DND-41 (cell line): ENCODE results near the gene ADARB2.
"Not testable (repeated sequence)": the region's sequence is repeated elsewhere in the genome, so short reads cannot be mapped to it uniquely, and the experiment has no call there.

Source experiments
- ATAC-seq: fragments of 200-7000 bp; cut with Tn5 transposase; 3 replicates; pipeline ENCODE4 v1.9.1; 2021; ENCODE audit warnings: low read depth; ENCODE audit not compliant: insufficient read depth
- DNase-seq: peaks from one replicate; pipeline ENCODE4 v3.0.0-alpha.2; 2020
- H2AFZ ChIP-seq: 2 replicates; pipeline ENCODE4 v1.6.0; 2012; ENCODE audit warnings: low read depth, low read length
- H3K27ac ChIP-seq: 2 replicates; pipeline ENCODE4 v1.5.1; 2012; ENCODE audit warnings: low read length, inconsistent platforms
- H3K27me3 ChIP-seq: fragments of 200-600 bp; sonication (generic); 2 replicates; pipeline ENCODE4 v1.6.0; 2012; ENCODE audit warnings: low read length, mild to moderate bottlenecking, inconsistent platforms; ENCODE audit not compliant: insufficient read depth, poor library complexity
- H3K36me3 ChIP-seq: 2 replicates; pipeline ENCODE4 v1.5.1; 2012; ENCODE audit warnings: low read length, inconsistent platforms; ENCODE audit not compliant: insufficient read depth
- H3K4me1 ChIP-seq: 2 replicates; pipeline ENCODE4 v1.5.1; 2012; ENCODE audit warnings: mild to moderate bottlenecking, low read length; ENCODE audit not compliant: insufficient read depth
- H3K4me2 ChIP-seq: 2 replicates; pipeline ENCODE4 v1.6.0; 2012; ENCODE audit warnings: mild to moderate bottlenecking, moderate library complexity, low read length, inconsistent platforms; ENCODE audit not compliant: insufficient read depth
- H3K4me3 ChIP-seq, 2 experiments: fragments of 200-600 bp in 1 of 2; shearing (Covaris generic) in 1 of 2; 2 replicates each; pipeline ENCODE4 v1.5.1; 2012 to 2016; ENCODE audit warnings: inconsistent platforms in 2 of 2, low read length in 2 of 2, mild to moderate bottlenecking in 2 of 2, low read depth in 1 of 2, moderate library complexity in 1 of 2
- H3K79me2 ChIP-seq: 2 replicates; pipeline ENCODE4 v1.6.0; 2012; ENCODE audit warnings: low read length, inconsistent platforms; ENCODE audit not compliant: insufficient read depth
- H3K9ac ChIP-seq: 2 replicates; pipeline ENCODE4 v1.6.0; 2012; ENCODE audit warnings: low read depth, mild to moderate bottlenecking, inconsistent platforms, low read length, moderate library complexity
- H3K9me3 ChIP-seq: 2 replicates; pipeline ENCODE4 v1.5.1; 2012; ENCODE audit warnings: low read length, moderate library complexity, mild to moderate bottlenecking, inconsistent platforms; ENCODE audit not compliant: insufficient read depth, severe bottlenecking
- H4K20me1 ChIP-seq: 2 replicates; pipeline ENCODE4 v1.6.0; 2012; ENCODE audit warnings: low read length; ENCODE audit not compliant: insufficient read depth
- CTCF ChIP-seq: IDR thresholded peaks from 2 replicates; pipeline ENCODE4 v1.5.1; 2012; ENCODE audit warnings: borderline replicate concordance, low read length, moderate library complexity, mild to moderate bottlenecking; ENCODE audit not compliant: poor library complexity, severe bottlenecking; ENCODE audit errors: extremely low read depth
- EZH2 ChIP-seq: IDR thresholded peaks from 3 replicates; pipeline ENCODE4 v1.6.1; 2012; ENCODE audit warnings: borderline replicate concordance, low read depth, mild to moderate bottlenecking, moderate library complexity, low read length, inconsistent platforms; ENCODE audit not compliant: severe bottlenecking

ADARB2 gene

GRCh38 chr10:1163204-1163660 is 574.1 kb downstream of the ADARB2 start:
- Histone ChIP-seq H3K36me3 (no peaks in the 10 kb centered on the region), H3K9me3 (no peaks in the 10 kb centered on the region), H3K79me2 (no peaks in the 10 kb centered on the region), H3K4me1 (no peaks in the 10 kb centered on the region), H3K27me3 (no peaks in the 10 kb centered on the region), H3K4me2 (no peak overlapping the region), H4K20me1 (no peaks in the 10 kb centered on the region), H3K9ac (no peak overlapping the region), H3K27ac (no peak overlapping the region), H2AFZ (no peak overlapping the region), H3K4me3 (no peak overlapping the region)
- DNase-seq (no peak), ATAC-seq (no peak)
- TF ChIP-seq CTCF: no peak
- no peak for TF ChIP-seq EZH2

GRCh38 chr10:1162481-1163203 is 574.7 kb downstream of the ADARB2 start:
- H3K79me2 ChIP-seq: no peaks in the 10 kb centered on the region
- ATAC-seq: no peak
- no peak overlapping the region for H3K4me3 ChIP-seq
- H3K4me1 ChIP-seq: no peaks in the 10 kb centered on the region
- H3K4me2 ChIP-seq: no peak overlapping the region
- TF ChIP-seq EZH2: no peak
- TF ChIP-seq CTCF: no peak
- no peaks in the 10 kb centered on the region for H3K36me3 ChIP-seq
- no peak for DNase-seq
- H3K27ac ChIP-seq: no peak overlapping the region
- no peaks in the 10 kb centered on the region for H3K9me3 ChIP-seq
- no peaks in the 10 kb centered on the region for H4K20me1 ChIP-seq
- no peak overlapping the region for H2AFZ ChIP-seq
- no peak overlapping the region for H3K9ac ChIP-seq
- no peaks in the 10 kb centered on the region for H3K27me3 ChIP-seq

GRCh38 chr10:1161315-1161673 is 576.0 kb downstream of the ADARB2 start:
- H3K27me3 ChIP-seq, DNase-seq, H3K36me3 ChIP-seq, H3K9ac ChIP-seq, H2AFZ ChIP-seq, H3K4me2 ChIP-seq, H3K4me1 ChIP-seq, ATAC-seq, H3K79me2 ChIP-seq, H4K20me1 ChIP-seq, H3K27ac ChIP-seq, H3K4me3 ChIP-seq, H3K9me3 ChIP-seq: not testable (repeated sequence)

DNA sequence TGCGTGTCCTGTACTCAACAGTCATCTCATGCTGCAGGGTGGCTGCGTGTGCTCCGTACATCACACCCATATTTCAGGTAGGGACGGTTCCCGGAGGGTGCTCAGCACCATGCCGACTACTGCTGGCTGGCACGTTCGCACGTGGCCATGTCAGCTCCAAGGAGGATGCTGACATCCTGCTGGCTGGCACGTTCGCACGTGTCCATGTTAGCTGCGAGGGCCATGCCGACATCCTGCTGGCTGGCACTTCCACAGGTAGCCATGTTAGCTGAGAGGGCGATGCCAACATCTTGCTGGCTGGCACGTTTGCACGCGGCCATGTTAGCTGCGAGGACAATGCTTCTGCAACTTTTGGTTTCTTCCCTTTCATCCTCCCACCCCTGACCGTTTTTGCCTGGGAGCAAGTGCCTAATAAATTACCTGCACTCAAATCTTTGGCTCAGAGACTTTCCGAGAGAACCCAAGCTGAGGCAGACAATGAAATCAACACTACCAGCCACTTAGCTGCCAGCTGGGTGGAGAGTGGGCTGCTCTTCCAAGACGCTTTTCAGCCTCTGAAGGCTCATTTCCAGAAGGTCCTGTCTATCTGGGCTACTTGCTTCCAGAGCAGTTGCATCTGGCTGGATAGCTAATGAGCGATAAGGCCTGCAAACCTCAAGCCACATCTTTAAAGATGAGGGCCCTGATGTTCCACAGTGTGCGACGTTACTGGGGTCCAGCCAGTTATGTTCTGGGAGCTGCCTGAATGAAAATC is 576.6 kb downstream of the ADARB2 start:
- no peaks in the 10 kb centered on the region for H4K20me1 ChIP-seq
- no peak overlapping the region for H2AFZ ChIP-seq
- no peak overlapping the region for H3K27ac ChIP-seq
- no peak overlapping the region for H3K4me2 ChIP-seq
- ATAC-seq (no peak), DNase-seq (no peak)
- H3K9me3 ChIP-seq: no peaks in the 10 kb centered on the region
- peaks cover 4% of the 10 kb centered on the region for H3K4me1 ChIP-seq
- H3K36me3 ChIP-seq: no peaks in the 10 kb centered on the region
- H3K4me3 ChIP-seq: no peak overlapping the region
- no peak overlapping the region for H3K9ac ChIP-seq
- no peak for TF ChIP-seq EZH2
- H3K79me2 ChIP-seq: no peaks in the 10 kb centered on the region
- no peaks in the 10 kb centered on the region for H3K27me3 ChIP-seq
